PFSK-1 (cell line): ENCODE measurements around the gene FJX1.

ENCODE experiments used
- FOXP2 ChIP-seq: optimal IDR thresholded peaks from 2 replicates; pipeline ENCODE3; 2011; ENCODE audit warnings: borderline replicate concordance, control low read depth, inconsistent platforms; ENCODE audit not compliant: insufficient read depth; ENCODE audit errors: extremely low read length, extremely low read depth
- POLR2AphosphoS5 ChIP-seq: IDR thresholded peaks from 2 replicates; pipeline ENCODE4 v1.6.1; 2012; ENCODE audit warnings: low read depth, mild to moderate bottlenecking, control low read depth, low read length, moderate library complexity
- SIN3A ChIP-seq: IDR thresholded peaks from 2 replicates; pipeline ENCODE4 v1.6.1; 2012; ENCODE audit warnings: mild to moderate bottlenecking, low read length, moderate library complexity, borderline replicate concordance; ENCODE audit not compliant: insufficient read depth
- TAF1 ChIP-seq: IDR thresholded peaks from 2 replicates; pipeline ENCODE4 v1.6.1; 2012; ENCODE audit warnings: low read length, control low read depth, borderline replicate concordance; ENCODE audit not compliant: insufficient read depth
- TF ChIP-seq, protein P1 (sequence below), 2 experiments: IDR thresholded peaks; 2 replicates each; pipeline versions ENCODE4 v1.6.1 to v1.8.0; 2011 to 2012; ENCODE audit warnings: low read depth in 2 of 2, low read length in 2 of 2, control low read depth in 1 of 2, inconsistent platforms in 1 of 2, mild to moderate bottlenecking in 1 of 2, moderate library complexity in 1 of 2; ENCODE audit not compliant: insufficient read depth in 1 of 2

DNA sequence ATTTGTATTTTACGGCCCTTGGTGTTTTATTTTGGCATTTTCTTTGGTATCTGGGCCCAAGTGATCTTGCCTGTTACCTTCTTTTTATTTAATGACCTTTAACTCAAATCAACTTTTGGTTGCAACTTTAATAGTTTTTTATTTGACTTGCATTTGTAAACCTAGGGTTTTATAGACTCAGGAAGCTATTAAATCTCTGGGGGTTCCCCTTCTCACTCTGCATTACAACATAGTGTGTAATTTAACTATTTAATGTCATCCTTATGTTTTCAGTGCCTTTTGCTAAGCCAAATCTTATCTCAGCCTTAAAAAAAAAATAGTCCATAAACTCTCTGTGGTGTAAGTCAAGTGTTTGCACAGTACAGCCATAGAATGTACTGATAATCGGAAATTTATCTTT, 3.4 kb downstream of the FJX1 start:
- TF ChIP-seq POLR2AphosphoS5 (no peak), TAF1 (no peak), SIN3A (no peak), FOXP2 (no peak)
- TF ChIP-seq, protein P1, sequence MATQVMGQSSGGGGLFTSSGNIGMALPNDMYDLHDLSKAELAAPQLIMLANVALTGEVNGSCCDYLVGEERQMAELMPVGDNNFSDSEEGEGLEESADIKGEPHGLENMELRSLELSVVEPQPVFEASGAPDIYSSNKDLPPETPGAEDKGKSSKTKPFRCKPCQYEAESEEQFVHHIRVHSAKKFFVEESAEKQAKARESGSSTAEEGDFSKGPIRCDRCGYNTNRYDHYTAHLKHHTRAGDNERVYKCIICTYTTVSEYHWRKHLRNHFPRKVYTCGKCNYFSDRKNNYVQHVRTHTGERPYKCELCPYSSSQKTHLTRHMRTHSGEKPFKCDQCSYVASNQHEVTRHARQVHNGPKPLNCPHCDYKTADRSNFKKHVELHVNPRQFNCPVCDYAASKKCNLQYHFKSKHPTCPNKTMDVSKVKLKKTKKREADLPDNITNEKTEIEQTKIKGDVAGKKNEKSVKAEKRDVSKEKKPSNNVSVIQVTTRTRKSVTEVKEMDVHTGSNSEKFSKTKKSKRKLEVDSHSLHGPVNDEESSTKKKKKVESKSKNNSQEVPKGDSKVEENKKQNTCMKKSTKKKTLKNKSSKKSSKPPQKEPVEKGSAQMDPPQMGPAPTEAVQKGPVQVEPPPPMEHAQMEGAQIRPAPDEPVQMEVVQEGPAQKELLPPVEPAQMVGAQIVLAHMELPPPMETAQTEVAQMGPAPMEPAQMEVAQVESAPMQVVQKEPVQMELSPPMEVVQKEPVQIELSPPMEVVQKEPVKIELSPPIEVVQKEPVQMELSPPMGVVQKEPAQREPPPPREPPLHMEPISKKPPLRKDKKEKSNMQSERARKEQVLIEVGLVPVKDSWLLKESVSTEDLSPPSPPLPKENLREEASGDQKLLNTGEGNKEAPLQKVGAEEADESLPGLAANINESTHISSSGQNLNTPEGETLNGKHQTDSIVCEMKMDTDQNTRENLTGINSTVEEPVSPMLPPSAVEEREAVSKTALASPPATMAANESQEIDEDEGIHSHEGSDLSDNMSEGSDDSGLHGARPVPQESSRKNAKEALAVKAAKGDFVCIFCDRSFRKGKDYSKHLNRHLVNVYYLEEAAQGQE (IDR thresholded peaks at IDR 0.05; ENCODE audit: insufficient read depth in 1 of 2, low read depth in 2 of 2, low read length in 2 of 2), result no peak
